ENCODE results near the gene CCDC40.

The CCDC40 gene

DNA sequence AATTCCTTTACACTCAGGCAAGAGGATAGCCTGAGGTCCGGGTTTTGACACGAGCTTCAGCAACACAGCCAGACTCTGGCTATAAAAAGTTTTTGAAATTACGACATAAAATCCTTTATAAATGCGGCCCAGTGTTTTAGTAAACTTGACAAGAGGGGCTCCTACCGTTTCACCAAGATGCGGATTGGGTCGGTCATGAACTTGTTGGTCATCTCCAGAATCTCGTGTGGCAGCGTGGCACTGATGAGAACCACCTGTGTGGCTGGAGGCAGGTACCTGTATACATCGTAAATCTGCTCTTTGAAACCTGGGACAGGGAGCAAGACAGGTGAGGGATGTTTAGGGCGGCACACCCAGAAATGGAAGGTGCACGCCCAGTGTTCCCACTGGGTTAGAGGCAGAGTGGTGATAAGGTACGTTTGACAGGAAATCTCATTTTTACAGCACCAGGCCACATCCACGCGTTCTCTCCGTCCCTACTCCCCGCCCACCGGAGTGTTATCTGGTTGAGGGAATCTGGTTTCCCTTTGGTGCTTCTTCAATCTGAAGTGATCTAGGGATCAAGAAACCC lies 102.5 kb downstream of the CCDC40 start:
- DNase-seq (ENCODE audit: low read depth, low spot score): no peak

GRCh38 chr17:80141463-80142165 lies 105.2 kb downstream of the CCDC40 start:
- no peak for DNase-seq (ENCODE audit: low read depth, low spot score)

DNA sequence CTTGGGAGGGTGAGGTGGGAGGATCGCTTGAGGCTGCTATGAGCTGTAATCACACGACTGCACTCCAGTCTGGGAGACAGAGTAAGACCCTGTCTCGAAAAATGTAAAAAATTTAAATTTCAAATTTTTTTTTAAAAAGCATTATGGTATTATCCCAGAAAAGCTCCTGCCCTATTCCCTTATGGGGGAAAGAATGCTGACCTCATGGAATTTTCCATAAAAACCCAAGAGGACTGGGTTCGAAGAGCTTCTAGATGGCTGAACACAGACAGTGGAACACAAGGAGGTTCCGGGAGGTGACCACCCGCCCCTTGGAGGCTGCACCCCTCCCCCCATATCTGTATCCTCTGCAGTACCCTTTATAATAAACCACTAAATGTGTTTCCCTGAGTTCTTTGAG lies 106.5 kb downstream of the CCDC40 start:
- DNase-seq (ENCODE audit: low read depth, low spot score): no peak

DNA sequence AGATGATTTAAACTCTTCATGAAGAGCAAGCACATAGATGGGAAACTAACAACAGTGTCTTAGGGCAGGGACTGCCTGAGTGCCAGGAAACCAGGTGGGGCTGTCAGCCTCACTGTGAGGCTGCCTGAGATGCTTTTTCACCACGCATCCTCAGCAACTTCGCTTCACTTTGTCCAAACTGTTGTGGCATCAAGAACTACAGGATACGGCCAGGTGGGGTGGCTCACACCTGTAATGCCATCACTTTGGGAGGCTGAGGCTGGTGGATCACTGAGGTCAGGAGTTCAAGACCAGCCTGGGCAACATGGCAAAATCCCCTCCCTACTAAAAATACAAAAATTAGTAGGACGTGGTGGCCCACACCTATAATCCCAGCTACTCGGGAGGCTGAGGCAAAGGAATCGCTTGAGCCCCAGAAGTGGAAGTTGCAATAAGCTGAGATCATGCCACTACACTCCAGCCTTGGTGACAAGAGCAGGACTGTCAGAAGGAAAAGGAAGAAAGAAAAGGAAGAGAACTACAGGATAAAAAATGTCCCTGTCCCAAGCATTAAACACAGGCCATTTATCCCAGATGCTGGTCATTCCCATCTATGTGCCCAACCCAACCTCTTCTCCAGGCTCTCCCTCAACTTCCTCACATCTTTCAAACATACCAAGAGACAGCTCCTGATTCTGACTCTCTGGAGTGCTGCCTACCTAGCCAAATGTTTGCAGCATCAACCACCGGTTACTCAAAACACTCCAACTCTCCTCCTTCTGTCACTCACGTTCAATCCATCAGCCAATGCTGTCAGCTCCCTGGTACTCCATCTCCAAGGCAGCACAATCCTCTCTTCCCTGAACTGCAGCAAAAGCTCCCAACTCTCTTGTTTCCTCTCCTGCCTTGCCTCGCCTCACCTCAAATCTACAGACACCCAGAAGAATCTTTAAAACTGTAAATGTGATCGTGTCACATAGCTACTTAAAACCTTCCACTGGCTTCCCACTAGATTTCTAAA lies 108.9 kb downstream of the CCDC40 start:
- DNase-seq (ENCODE audit: low read depth, low spot score): no peak

- DNase-seq (ENCODE audit: low read depth, low spot score): no peak
Measured at GRCh38 chr17:80146121-80147034, 109.9 kb downstream of the CCDC40 start.

DNA sequence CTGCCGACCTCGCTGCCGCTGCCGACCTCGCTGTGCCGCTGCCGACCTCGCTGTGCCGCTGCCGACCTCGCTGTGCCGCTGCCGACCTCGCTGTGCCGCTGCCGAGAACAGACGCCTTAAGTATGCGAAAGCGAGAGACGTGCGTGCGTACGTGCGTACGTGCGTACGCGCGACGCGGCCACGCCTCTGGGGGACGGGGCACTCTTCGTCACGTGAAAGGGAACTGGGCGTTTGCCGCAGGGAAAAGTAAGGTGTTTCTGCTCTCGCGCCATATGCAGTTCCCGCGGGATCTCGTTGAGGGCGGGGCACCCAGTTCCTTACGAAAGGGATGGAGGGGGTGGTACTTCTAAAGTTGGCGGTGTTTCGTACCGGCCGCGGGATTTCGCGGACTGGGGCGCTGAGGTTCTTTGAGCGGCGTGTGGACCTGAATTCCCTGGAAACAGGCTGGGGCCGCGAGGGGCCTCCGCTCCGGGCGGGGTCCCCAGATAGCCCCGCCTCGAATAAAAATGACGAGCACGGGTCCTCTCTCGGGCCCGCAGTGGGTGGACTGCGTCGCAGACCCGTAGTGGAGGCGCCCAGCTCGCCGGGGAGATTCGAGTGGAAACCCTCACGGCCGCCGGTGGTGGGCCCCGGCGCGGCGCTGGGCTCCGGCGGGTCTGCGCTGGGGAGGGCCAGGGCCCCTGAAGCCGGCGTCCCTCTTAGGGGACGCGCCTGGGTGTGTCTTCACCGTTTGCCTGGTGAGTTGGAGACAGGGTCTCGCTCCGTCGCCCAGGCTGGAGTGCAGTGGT lies 110.8 kb downstream of the CCDC40 start, which contains the start of gene EIF4A3:
TSS of gene EIF4A3 (minus strand) at position 94 of the 788 bp plus-strand sequence. CDS start 167 bp downstream, outside the sequence.
- peak; percentile 95 for DNase-seq (ENCODE audit: low read depth, low spot score)
